HFFc6 (cell line): ENCODE results near the gene CRB3. TPM values are rescaled to one million over a fixed set of nuclear protein-coding genes. Genes with fewer than 3 reads are reported as not detected.

Experiments used
- DNase-seq: peaks from one replicate; pipeline ENCODE4 v3.0.0-alpha.2; 2018
- H3K27ac Mint-ChIP-seq: 2 replicates; pipeline ENCODE4 v1.8.0; 2020; ENCODE audit warnings: mild to moderate bottlenecking, mixed read lengths
- H3K27me3 Mint-ChIP-seq: 2 replicates; pipeline ENCODE4 v1.8.0; 2021; ENCODE audit warnings: mild to moderate bottlenecking, moderate library complexity, mixed read lengths; ENCODE audit not compliant: insufficient read depth
- H3K36me3 Mint-ChIP-seq: 2 replicates; pipeline ENCODE4 v1.8.0; 2021; ENCODE audit warnings: low read depth, mixed read lengths
- H3K4me1 Mint-ChIP-seq: 2 replicates; pipeline ENCODE4 v1.8.0; 2020; ENCODE audit warnings: low read depth, mixed read lengths
- H3K4me3 Mint-ChIP-seq: 2 replicates; pipeline ENCODE4 v1.8.0; 2020; ENCODE audit warnings: mild to moderate bottlenecking, moderate library complexity, mixed read lengths
- H3K9me3 Mint-ChIP-seq: 2 replicates; pipeline ENCODE4 v1.8.0; 2020; ENCODE audit warnings: mild to moderate bottlenecking, mixed read lengths
- CTCF ChIP-seq: fragments of 200-600 bp; sonication (generic); IDR thresholded peaks from 2 replicates; pipeline ENCODE4 v1.5.0; 2021; ENCODE audit warnings: antibody characterized with exemption, mild to moderate bottlenecking
- total RNA-seq, 6 experiments: library from RNA; stranded (reverse); fragmentation: NEBNext Ultra II Directional; extraction: Animal tissue kit (Norgen Biotek cat#: 25700); gene quantifications; 2 replicates in 1 of 6; 3 replicates in 5 of 6; pipeline ENCODE4 v1.2.3, GENCODE V29; 2021

The CRB3 gene
- total RNA-seq, 6 experiments from 2014 or later: not detected

DNA sequence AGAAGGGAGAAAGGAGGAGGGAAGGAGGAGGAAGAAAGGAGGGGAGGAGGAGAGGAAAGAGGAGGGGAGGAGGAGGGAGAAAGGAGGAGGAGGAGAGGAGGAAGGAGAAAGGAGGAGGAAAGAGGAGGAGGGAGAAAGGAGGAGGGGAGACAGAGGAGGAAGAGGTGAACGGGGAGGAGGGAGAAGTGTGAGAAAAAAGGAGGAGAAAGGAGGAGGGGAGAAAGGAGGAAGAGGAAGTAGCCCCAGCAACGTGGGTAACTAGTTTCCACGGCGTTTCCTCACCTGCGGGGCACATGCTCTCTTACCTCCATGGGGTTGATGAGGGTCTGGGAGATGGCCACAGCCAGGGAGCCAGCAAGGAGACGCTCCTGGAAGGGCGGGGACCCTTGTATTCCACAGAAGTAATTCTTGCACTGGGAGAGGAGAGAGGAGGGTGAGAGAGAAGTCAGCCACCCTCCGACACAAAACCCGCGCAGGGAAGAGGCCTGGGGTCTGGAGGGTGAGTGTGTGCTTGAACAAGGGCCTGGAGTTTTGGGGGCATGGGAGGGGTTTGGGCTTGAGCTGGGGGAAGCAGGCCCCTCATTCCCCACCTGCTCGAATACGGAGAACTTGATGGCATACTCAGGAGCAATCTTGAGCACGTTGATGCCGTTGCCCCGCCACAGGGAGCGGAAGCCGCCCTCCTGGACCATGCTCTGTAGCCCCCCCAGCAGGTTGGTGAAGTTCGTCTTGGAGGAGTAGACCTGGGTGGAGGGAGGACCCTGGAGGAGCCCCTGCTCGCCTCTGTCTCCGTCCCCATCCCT lies 34.5 kb upstream of the CRB3 start:
- H3K9me3 Mint-ChIP-seq: no peaks in the 10 kb centered on the region
- no peak for TF ChIP-seq CTCF
- no peak for DNase-seq

DNA sequence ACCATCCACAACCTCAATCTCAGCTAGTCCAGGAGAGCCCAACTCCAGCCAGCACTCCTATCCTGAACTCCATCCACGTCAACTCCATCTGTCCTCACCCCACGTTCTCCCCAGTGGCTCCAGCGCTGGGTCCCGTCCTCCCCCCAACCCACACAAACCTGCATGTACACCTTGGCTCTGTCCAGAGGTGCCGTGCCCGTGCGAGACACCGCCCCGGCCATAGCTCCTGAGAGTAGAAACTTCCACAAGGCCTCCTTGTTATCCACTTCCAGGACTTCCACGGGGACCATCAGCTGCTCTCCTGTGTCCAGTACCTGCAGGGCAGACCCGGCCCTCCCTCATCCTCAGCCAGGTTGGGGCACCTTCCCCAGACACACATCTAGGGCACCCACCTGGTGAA lies 32.2 kb upstream of the CRB3 start:
- no peak overlapping the region for H3K27ac Mint-ChIP-seq
- H3K36me3 Mint-ChIP-seq: no peaks in the 10 kb centered on the region
- no peaks in the 10 kb centered on the region for H3K4me1 Mint-ChIP-seq
- H3K9me3 Mint-ChIP-seq: no peaks in the 10 kb centered on the region
- no peak overlapping the region for H3K4me3 Mint-ChIP-seq
- TF ChIP-seq CTCF: no peak
- no peak for DNase-seq
- H3K27me3 Mint-ChIP-seq: peaks cover 9% of the 10 kb centered on the region

More for the DNA sequence above, 34.5 kb upstream of the CRB3 start:
- peaks cover 6% of the 10 kb centered on the region for H3K36me3 Mint-ChIP-seq
- no peak overlapping the region for H3K27ac Mint-ChIP-seq
- H3K4me1 Mint-ChIP-seq: peaks cover 8% of the 10 kb centered on the region
- peaks cover 12% of the 10 kb centered on the region for H3K27me3 Mint-ChIP-seq
- H3K4me3 Mint-ChIP-seq: no peak overlapping the region

GRCh38 chr19:6433165-6433564 lies 30.9 kb upstream of the CRB3 start:
- no peak overlapping the region for H3K27ac Mint-ChIP-seq
- no peaks in the 10 kb centered on the region for H3K4me1 Mint-ChIP-seq
- no peak for DNase-seq
- no peak for TF ChIP-seq CTCF
- H3K36me3 Mint-ChIP-seq: no peaks in the 10 kb centered on the region
- H3K27me3 Mint-ChIP-seq: peaks cover 9% of the 10 kb centered on the region
- no peak overlapping the region for H3K4me3 Mint-ChIP-seq
- no peaks in the 10 kb centered on the region for H3K9me3 Mint-ChIP-seq

GRCh38 chr19:6433663-6434062 lies 30.4 kb upstream of the CRB3 start, which contains the start of gene SLC25A41:
Gene SLC25A41 (minus strand): TSS chr19:6433763. CDS start chr19:6433693, 70 bp downstream.
- H3K27me3 Mint-ChIP-seq: peaks cover 9% of the 10 kb centered on the region
- no peak for TF ChIP-seq CTCF
- no peak for DNase-seq
- H3K27ac Mint-ChIP-seq: no peak within 1 kb of the TSS
- no peak within 1 kb of the TSS for H3K4me3 Mint-ChIP-seq
- no peaks in the 10 kb centered on the region for H3K4me1 Mint-ChIP-seq
- H3K9me3 Mint-ChIP-seq: no peaks in the 10 kb centered on the region
- H3K36me3 Mint-ChIP-seq: no peaks in the 10 kb centered on the region

DNA sequence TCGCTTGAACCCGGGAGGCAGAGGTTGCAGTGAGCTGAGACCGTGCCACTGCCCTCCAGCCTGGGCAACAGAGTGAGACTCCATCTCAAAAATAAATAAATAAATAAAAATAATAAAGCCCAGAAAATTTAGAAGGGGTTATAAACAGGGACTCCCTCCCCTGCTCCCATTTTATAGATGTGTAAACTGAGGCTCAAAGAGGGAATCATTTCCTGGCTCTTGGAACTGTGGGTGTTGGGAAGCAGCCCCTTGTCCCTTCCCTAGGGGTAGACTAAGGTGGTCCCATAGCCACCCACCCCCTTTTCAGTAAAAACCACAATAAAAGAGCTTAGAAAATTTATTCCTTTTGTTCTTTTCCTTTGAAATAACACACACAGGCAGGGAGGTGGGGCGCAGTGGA lies 24.3 kb upstream of the CRB3 start:
- H3K9me3 Mint-ChIP-seq: no peaks in the 10 kb centered on the region
- DNase-seq: no peak
- no peaks in the 10 kb centered on the region for H3K4me1 Mint-ChIP-seq

More for the DNA sequence above, 24.3 kb upstream of the CRB3 start:
- H3K36me3 Mint-ChIP-seq: no peaks in the 10 kb centered on the region
- H3K4me3 Mint-ChIP-seq: no peak overlapping the region
- TF ChIP-seq CTCF: no peak
- no peaks in the 10 kb centered on the region; the same call in none of the 2 replicates for H3K27me3 Mint-ChIP-seq
- no peak overlapping the region for H3K27ac Mint-ChIP-seq
